MM.1S (cell line): Measurements from ENCODE around the gene NUDT16.

Experiments
- DNase-seq: peaks from one replicate; pipeline ENCODE4 v3.0.0-alpha.2; 2015
- H2AFZ ChIP-seq: fragments of 300-600 bp; sonication (generic); 2 replicates; pipeline ENCODE4 v1.6.0; 2016; ENCODE audit warnings: antibody characterized with exemption, low read length
- H3F3A ChIP-seq: fragments of 300-600 bp; sonication (generic); 2 replicates; pipeline ENCODE4 v1.6.1; 2016; ENCODE audit warnings: mild to moderate bottlenecking, antibody characterized with exemption, low read length, moderate library complexity, mixed read lengths; ENCODE audit not compliant: insufficient read depth
- H3K27ac ChIP-seq: fragments of 300-600 bp; sonication (generic); 2 replicates; pipeline ENCODE4 v1.5.1; 2016; ENCODE audit warnings: mild to moderate bottlenecking, low read length
- H3K27me3 ChIP-seq: fragments of 300-600 bp; sonication (generic); replicated peaks from 2 replicates; pipeline ENCODE4 v1.6.0; 2016; ENCODE audit warnings: low read length; ENCODE audit not compliant: insufficient read depth
- H3K36me3 ChIP-seq: fragments of 300-600 bp; sonication (generic); replicated peaks from 2 replicates; pipeline ENCODE4 v1.6.1; 2016; ENCODE audit warnings: mild to moderate bottlenecking, low read length, mixed read lengths; ENCODE audit not compliant: insufficient read depth
- H3K4me1 ChIP-seq: fragments of 300-600 bp; sonication (generic); 2 replicates; pipeline ENCODE4 v1.6.1; 2016; ENCODE audit warnings: low read length, mixed read lengths
- H3K4me2 ChIP-seq: fragments of 300-600 bp; sonication (generic); 2 replicates; pipeline ENCODE4 v1.6.0; 2016; ENCODE audit warnings: low read depth, low read length
- H3K4me3 ChIP-seq: fragments of 300-600 bp; sonication (generic); 2 replicates; pipeline ENCODE4 v1.5.1; 2016; ENCODE audit warnings: low read length, mixed read lengths
- H3K79me2 ChIP-seq: fragments of 300-600 bp; sonication (generic); 2 replicates; pipeline ENCODE4 v1.6.1; 2016; ENCODE audit warnings: mixed run types, low read length, mixed read lengths
- H3K9ac ChIP-seq: fragments of 300-600 bp; sonication (generic); 2 replicates; pipeline ENCODE4 v1.6.1; 2016; ENCODE audit warnings: low read length, mixed read lengths
- H3K9me2 ChIP-seq: fragments of 300-600 bp; sonication (generic); replicated peaks from 2 replicates; pipeline ENCODE4 v1.6.1; 2016; ENCODE audit warnings: mild to moderate bottlenecking, low read length, mixed read lengths; ENCODE audit not compliant: insufficient read depth
- H3K9me3 ChIP-seq: fragments of 300-600 bp; sonication (generic); replicated peaks from 2 replicates; pipeline ENCODE4 v1.6.1; 2016; ENCODE audit warnings: mild to moderate bottlenecking, low read length, mixed read lengths; ENCODE audit not compliant: insufficient read depth
- H4K20me1 ChIP-seq: fragments of 300-600 bp; sonication (generic); 2 replicates; pipeline ENCODE4 v1.6.1; 2016; ENCODE audit warnings: mild to moderate bottlenecking, low read length, moderate library complexity, mixed read lengths; ENCODE audit not compliant: insufficient read depth
- EZH2 ChIP-seq: fragments of 300-600 bp; sonication (generic); optimal IDR thresholded peaks from 2 replicates; pipeline ENCODE3; 2017; ENCODE audit warnings: low read depth, mild to moderate bottlenecking, antibody characterized with exemption, low read length, mixed read lengths
- EZH2phosphoT487 ChIP-seq: fragments of 300-600 bp; sonication (generic); IDR thresholded peaks from 2 replicates; pipeline ENCODE4 v1.6.1; 2018; ENCODE audit warnings: antibody characterized with exemption, low read length
- TF ChIP-seq, protein P1 (sequence below): fragments of 300-600 bp; sonication (generic); IDR thresholded peaks from 2 replicates; pipeline ENCODE4 v1.5.1; 2016; ENCODE audit warnings: antibody characterized with exemption, low read length, mixed read lengths

Gene NUDT16

DNA sequence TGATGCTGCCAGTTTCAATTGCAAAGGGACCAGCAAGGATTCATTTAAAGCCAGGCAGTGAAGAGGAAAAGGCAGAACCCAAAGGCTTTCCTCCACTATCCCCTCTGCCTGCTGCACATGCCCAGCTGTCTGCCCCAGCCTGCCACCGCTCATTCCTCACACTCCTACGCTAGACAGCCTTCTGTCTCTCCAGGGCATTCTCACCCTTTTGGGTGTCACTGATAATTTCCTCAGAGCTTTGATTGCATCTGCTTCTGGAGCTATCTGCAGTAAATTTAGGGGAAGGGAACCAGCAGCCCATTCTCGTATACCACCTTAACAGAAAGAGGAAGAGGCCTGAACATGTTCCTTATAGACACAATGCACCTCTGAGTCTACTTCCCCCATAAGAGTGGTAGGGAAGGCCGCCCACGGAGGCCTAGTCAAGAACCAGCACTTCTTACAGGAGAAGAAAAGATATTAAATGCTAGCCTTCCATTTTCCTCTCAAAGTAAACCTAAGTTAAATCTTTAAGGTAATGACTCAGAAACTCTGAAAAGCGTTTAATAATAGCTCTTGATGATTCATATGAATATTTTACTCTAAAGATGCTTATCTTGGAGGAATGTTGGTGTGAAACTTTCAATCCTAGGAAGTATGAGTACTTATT lies 20.9 kb downstream of the NUDT16 start:
- H3K27me3 ChIP-seq = no peaks in the 10 kb centered on the region
- DNase-seq = no peak
- no peaks in the 10 kb centered on the region for H3K36me3 ChIP-seq
- H3F3A ChIP-seq = no peaks in the 10 kb centered on the region
- no peaks in the 10 kb centered on the region for H3K4me1 ChIP-seq
- H3K79me2 ChIP-seq = no peaks in the 10 kb centered on the region
- TF ChIP-seq EZH2phosphoT487 = no peak
- H3K4me2 ChIP-seq = no peak overlapping the region
- H3K9me3 ChIP-seq = no peaks in the 10 kb centered on the region
- no peak overlapping the region for H3K9ac ChIP-seq
- no peaks in the 10 kb centered on the region for H4K20me1 ChIP-seq
- H3K9me2 ChIP-seq = no peaks in the 10 kb centered on the region
- no peak overlapping the region for H3K4me3 ChIP-seq
- no peak overlapping the region for H2AFZ ChIP-seq
- H3K27ac ChIP-seq = no peak overlapping the region

DNA sequence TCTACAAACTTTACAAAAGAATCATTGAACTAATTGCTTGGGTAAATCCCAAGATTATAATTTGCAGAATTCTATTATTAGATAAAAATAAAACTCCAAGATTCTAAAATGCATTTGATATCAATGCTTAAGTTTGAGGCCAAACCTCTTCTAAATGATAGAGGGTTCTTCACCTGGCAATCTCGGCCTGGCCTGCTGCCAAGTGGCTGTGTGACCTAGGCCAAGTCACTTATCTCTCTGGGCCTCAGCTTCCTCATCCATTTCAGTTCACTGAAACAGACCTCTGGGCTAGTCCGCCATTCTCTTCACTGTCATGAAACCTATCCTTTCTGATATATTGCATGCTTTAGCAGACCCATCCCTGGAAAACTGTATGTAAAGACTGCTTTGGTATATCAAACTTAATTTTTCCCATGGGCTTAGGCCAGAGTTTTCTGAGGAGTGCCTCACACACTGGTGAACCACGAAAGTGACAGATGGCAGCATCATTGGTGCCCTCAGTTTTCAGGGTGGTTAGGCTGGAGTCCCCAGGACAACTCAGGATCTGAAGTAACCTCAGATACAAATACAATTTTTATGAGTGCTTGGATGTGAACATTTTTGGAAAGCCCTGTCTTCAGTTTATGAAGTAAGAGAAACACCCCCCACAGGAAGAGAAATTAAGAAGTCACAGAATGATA lies 21.8 kb downstream of the NUDT16 start:
- no peak for DNase-seq
- no peak overlapping the region for H3K4me2 ChIP-seq
- H4K20me1 ChIP-seq = no peaks in the 10 kb centered on the region
- H3K27ac ChIP-seq = no peak overlapping the region
- TF ChIP-seq, protein P1, sequence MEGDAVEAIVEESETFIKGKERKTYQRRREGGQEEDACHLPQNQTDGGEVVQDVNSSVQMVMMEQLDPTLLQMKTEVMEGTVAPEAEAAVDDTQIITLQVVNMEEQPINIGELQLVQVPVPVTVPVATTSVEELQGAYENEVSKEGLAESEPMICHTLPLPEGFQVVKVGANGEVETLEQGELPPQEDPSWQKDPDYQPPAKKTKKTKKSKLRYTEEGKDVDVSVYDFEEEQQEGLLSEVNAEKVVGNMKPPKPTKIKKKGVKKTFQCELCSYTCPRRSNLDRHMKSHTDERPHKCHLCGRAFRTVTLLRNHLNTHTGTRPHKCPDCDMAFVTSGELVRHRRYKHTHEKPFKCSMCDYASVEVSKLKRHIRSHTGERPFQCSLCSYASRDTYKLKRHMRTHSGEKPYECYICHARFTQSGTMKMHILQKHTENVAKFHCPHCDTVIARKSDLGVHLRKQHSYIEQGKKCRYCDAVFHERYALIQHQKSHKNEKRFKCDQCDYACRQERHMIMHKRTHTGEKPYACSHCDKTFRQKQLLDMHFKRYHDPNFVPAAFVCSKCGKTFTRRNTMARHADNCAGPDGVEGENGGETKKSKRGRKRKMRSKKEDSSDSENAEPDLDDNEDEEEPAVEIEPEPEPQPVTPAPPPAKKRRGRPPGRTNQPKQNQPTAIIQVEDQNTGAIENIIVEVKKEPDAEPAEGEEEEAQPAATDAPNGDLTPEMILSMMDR = no peak
- TF ChIP-seq EZH2 (no peak), EZH2phosphoT487 (no peak)
- no peaks in the 10 kb centered on the region for H3K79me2 ChIP-seq
- H3K9ac ChIP-seq = no peak overlapping the region
- no peaks in the 10 kb centered on the region for H3K9me3 ChIP-seq
- no peaks in the 10 kb centered on the region for H3K27me3 ChIP-seq
- H3K9me2 ChIP-seq = no peaks in the 10 kb centered on the region
- no peaks in the 10 kb centered on the region for H3K4me1 ChIP-seq
- no peaks in the 10 kb centered on the region for H3F3A ChIP-seq
- H2AFZ ChIP-seq = no peak overlapping the region
- no peak overlapping the region for H3K4me3 ChIP-seq
- no peaks in the 10 kb centered on the region for H3K36me3 ChIP-seq

- H4K20me1 ChIP-seq = no peaks in the 10 kb centered on the region
- no peak overlapping the region for H3K4me2 ChIP-seq
- no peaks in the 10 kb centered on the region for H3K9me2 ChIP-seq
- no peak for TF ChIP-seq EZH2
- TF ChIP-seq, protein P1 = no peak
- TF ChIP-seq EZH2phosphoT487 = no peak
- no peaks in the 10 kb centered on the region for H3K9me3 ChIP-seq
- H3K9ac ChIP-seq = no peak overlapping the region
- no peak for DNase-seq
- H2AFZ ChIP-seq = no peak overlapping the region
- H3K4me1 ChIP-seq = no peaks in the 10 kb centered on the region
- no peaks in the 10 kb centered on the region for H3K36me3 ChIP-seq
- no peaks in the 10 kb centered on the region for H3K79me2 ChIP-seq
- no peak overlapping the region for H3K4me3 ChIP-seq
- no peaks in the 10 kb centered on the region for H3K27me3 ChIP-seq
- no peaks in the 10 kb centered on the region for H3F3A ChIP-seq
- H3K27ac ChIP-seq = no peak overlapping the region
These were observed 23.8 kb downstream of the NUDT16 start for GRCh38 chr3:131405411-131405810.

- H2AFZ ChIP-seq = no peak overlapping the region
- H3F3A ChIP-seq = no peaks in the 10 kb centered on the region
- H3K4me1 ChIP-seq = no peaks in the 10 kb centered on the region
- no peak overlapping the region for H3K4me3 ChIP-seq
- H3K9me3 ChIP-seq = no peaks in the 10 kb centered on the region
- no peaks in the 10 kb centered on the region for H3K79me2 ChIP-seq
- H4K20me1 ChIP-seq = no peaks in the 10 kb centered on the region
- H3K4me2 ChIP-seq = no peak overlapping the region
- H3K9me2 ChIP-seq = no peaks in the 10 kb centered on the region
- DNase-seq = no peak
- no peaks in the 10 kb centered on the region for H3K36me3 ChIP-seq
- TF ChIP-seq EZH2 (no peak), EZH2phosphoT487 (no peak)
- TF ChIP-seq, protein P1 = no peak
- no peaks in the 10 kb centered on the region for H3K27me3 ChIP-seq
- H3K27ac ChIP-seq = no peak overlapping the region
- no peak overlapping the region for H3K9ac ChIP-seq
These were observed 24.7 kb downstream of the NUDT16 start for GRCh38 chr3:131406274-131406673.
